Stimulated activated CD8-positive, alpha-beta memory T cell treated with anti-CD3 and anti-CD28 coated beads, Interleukin-15, amount 100 ng/mL, for 1 hour (primary cell): Measurements from ENCODE around the gene SLC35E3.

Source experiments
- DNase-seq: peaks from one replicate; pipeline ENCODE4 v3.0.0-alpha.2; 2020; ENCODE audit warnings: low read depth

The SLC35E3 gene

DNA sequence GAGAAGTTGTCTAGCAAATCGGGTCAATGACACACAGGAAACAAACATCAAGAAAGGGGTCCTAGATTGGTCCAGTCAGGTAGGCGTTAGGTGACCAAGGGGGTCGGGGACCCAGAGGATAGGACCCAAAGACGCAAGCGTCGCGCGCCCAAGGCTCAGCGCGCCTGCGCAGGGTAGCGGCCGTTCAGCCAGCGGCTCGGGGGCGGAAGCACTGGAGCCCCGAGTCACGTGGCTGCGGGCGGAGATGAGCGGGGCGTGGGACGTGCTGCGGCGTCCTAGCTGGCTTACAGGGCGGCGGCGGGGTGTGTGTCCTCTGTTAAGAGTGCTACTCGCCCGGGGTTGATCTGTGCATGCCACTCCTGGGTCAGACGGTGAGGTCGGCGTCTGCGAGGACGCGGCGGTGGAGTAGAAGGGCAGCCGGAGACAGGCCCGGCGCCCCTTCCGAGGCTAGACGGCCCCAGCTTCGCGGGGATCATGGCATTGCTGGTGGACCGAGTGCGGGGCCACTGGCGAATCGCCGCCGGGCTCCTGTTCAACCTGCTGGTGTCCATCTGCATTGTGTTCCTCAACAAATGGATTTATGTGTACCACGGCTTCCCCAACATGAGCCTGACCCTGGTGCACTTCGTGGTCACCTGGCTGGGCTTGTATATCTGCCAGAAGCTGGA lies at the start of gene SLC35E3:
Gene SLC35E3 (plus strand): TSS at position 273 of the 668 bp plus-strand sequence. CDS start 202 bp downstream, at position 475.
- peak; percentile 71 for DNase-seq

GRCh38 chr12:68699486-68699885 lies 46.5 kb upstream of the SLC35E3 start:
- no peak for DNase-seq

GRCh38 chr12:68727776-68728175 lies 18.2 kb upstream of the SLC35E3 start:
- DNase-seq = no peak

- no peak for DNase-seq
These were observed 12.3 kb upstream of the SLC35E3 start for GRCh38 chr12:68733661-68734071.

GRCh38 chr12:68739891-68740290 lies 6.1 kb upstream of the SLC35E3 start:
- DNase-seq = no peak

GRCh38 chr12:68743356-68743755 lies 2.6 kb upstream of the SLC35E3 start:
- DNase-seq = no peak

DNA sequence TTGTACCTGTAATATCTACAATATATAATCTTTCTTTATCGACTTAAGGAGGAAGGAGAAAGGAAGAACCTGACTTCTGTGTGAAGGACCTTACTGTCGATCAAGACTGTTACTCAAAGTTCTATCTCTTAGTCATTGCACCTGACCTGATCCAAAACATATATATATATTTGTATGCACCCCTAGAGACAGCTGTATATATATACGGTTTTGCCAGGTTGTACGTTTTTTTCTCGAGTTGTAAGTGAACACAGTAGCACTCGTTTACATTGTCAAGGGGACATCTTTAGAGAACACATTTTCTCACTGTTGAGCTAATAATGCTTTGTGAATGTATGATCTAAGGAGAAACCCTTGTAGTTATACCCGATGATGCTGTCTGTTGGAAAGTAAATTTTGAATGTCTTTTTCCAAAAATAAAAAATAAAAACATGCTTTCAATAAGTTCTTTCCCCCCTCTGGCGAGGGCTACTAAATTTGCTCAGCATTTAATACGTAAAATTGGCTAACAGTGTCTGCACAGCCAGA lies 536 bp upstream of the SLC35E3 start:
- no peak for DNase-seq

DNA sequence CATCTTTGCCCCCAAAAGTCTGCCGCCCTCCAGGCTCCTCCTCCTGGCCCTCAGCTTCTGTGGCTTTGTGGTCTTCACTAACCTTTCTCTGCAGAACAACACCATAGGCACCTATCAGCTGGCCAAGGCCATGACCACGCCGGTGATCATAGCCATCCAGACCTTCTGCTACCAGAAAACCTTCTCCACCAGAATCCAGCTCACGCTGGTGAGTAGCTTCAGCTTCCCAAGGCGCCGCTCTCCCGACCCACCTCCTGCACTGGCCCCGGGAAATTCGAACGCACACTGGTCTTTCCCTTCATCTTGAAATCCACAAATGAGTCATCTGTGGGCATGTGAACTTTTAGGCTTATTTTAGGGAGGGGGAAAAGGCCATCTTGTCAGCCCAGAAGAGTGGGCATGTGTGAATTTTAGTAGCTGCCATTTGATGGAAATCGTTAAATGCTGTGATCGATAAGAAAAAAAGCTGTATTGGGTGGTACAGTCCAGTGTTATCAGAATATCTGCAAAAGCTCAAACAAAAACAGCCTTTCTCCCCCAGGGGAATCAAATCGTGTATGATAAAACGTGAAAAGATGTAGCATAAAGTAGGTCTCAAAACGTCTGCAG lies 700 bp downstream of the SLC35E3 start:
- no peak for DNase-seq

DNA sequence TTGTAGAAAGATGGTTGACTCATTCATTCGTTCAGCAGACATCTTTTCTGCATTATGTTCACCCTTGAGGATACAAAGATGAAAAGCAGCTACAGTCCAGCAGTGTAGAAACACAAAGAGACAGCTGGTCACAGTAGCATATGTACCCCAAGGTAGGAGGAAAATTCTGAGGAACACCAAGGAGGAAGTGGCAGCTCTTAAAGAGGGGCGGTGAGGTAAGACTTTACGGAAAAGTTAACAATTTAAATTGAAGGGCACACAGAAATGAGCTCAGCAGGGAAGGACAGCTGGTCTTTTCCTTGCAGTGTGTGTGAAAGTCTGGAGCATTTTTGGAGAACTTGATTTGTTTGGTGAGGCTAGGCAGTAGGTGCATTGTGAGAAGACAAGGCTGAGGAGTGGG lies 3.5 kb downstream of the SLC35E3 start:
- DNase-seq = no peak

DNA sequence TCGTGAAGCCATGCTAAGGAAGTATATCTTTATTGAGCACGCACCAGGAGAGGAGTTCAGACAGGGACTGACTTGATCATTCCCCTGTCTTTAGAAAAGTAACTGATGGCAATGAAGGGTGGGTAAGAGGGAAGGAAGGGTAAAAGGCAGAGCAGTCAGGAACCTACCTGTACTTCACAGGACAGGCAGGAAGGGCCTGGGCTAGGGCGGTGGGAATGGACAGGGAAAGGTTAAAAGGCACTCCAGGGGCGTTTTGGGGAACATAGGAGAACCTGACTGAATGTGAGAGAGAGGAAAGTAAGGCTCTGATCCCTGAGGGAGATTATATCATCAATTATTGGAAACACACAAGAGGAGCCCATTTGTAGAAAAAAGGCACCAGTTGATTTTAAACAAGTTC lies 3.9 kb downstream of the SLC35E3 start:
- DNase-seq = no peak

DNA sequence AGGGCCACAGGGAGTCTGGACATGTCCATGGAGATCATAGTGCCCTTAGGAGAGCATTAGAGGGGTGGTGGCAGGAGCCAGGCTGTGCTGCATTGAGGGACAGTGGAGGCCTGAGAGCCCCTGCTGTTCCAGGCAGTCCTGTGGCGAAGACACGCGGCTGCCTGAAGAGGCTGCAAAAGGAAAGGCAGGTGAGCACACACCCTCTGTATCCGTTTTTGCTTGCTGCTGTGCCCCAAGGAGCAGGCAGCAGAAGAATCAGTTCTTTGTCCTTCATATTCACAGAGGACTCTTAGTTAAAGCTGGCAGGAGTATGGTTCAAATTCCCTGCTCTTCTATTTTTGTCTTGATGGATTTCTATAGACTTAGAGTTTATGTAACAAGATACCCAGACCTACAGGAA lies 4.5 kb downstream of the SLC35E3 start:
- no peak for DNase-seq

GRCh38 chr12:68755536-68756243 lies 9.7 kb downstream of the SLC35E3 start:
- no peak for DNase-seq

DNA sequence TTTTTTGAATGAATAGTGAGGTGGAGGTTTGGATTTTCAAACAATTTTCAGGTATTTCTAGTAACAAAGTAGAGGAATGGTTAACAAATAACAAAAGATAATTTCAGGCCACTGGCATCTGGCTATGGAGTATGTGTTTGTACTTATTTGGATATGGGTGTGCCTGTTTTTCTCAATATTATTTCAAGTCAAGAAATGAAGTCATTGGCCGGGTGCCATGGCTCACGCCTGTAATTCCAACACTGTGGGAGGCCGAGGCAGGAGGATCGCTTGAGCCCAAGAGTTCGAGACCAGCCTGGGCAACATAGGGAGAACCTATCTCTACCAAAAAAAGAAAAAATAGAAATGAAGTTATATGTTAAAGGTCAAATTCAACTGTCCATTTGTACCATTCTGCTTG lies 13.9 kb downstream of the SLC35E3 start:
- DNase-seq = no peak

DNA sequence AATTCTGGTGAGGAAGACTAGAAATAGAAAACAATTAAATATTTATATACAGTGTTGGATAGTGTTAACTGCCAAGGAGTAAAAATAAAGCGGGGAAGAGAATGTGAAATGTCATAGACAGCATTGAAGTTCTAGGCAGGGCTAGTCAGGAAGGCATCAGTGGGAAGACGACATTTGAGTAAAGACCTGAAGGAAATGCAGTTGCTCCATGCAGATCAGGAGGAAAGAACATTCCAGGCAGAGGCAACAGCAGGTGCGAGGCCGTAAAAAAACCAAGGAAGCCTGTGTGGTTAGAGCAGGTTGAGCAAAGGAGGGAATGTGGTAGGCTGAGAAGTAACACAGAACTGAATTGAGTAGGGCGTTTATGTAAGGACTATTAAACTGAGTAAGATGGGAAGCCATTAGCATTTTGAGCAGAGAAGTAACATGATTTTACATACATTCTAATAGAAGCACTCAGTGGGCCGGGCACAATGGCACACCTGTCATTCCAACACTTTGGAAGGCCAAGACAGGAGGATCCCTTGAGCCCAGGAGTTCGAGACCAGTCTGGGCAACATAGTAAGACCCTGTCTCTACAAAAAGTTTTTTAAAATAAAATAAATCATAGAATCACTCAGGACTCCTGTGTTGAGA lies 14.9 kb downstream of the SLC35E3 start:
- DNase-seq = no peak

DNA sequence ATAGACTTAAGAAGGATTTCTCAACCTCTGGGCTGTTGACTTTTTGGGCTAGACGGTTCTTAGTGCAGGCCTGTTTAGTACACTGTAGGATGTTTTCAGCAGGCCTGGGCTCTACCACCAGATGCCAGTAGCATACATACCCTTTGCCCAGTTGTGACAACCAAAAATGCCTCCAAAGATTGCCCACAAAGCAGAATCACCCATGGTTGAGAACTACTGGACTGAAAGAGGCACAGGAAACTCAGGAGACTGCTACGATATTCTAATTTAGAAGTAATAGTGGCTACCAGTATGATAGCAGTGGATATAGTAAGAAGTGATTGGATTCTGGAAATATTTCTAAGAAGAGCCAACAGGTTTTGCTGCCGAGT lies 15.5 kb downstream of the SLC35E3 start:
- no peak for DNase-seq

GRCh38 chr12:68761901-68762630 lies 16.1 kb downstream of the SLC35E3 start:
- DNase-seq = no peak

DNA sequence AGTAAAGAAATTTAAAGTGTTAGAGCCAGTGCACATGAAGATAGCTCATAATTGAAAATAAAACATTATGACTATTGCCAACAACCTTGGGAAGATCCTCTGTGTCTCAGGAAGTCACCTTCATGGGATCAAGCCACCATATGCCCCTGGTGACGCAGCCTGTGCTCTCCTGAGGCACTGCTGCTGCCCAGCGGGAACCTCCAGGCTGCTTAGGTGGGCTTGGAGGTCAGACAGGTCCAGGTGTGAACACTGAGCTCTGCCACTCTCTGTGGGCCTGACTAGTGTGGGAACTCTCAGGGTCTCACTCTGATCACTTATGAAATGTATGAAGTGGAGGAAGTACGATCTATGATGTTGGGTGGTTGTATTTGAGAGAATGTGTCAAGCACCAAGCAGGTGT lies 16.7 kb downstream of the SLC35E3 start:
- DNase-seq = no peak

DNA sequence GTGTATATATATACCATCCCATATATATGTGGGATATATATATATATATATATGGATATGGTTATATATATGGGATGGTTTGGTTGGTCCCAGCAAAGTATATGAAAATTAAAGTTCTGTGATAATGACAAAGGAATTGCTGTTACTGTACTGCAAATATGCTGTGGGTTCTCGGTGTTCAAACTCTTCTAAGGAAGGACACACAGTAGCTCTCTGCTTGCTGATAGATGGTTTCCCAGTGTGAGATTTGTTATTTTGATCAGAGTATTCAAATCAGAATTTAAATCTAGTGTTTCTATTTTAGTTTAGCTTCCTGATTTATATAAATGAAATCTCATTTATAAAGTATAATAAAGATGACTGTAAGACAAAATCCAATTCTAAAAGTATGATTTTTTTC lies 19.7 kb downstream of the SLC35E3 start:
- DNase-seq = no peak

GRCh38 chr12:68766646-68767045 lies 20.7 kb downstream of the SLC35E3 start:
- no peak for DNase-seq

- no peak for DNase-seq
These were observed 21.2 kb downstream of the SLC35E3 start for GRCh38 chr12:68767191-68767590.

- DNase-seq = no peak
These were observed 22.5 kb downstream of the SLC35E3 start for GRCh38 chr12:68768431-68768939.

GRCh38 chr12:68769941-68770340 lies 24.0 kb downstream of the SLC35E3 start:
- DNase-seq = no peak
